HS-27A (cell line): ENCODE data around the gene UBAC2.

Source experiments
- DNase-seq: peaks from one replicate; pipeline ENCODE4 v3.0.0-alpha.2; 2012; ENCODE audit warnings: low read depth, missing footprints

The UBAC2 gene

DNA sequence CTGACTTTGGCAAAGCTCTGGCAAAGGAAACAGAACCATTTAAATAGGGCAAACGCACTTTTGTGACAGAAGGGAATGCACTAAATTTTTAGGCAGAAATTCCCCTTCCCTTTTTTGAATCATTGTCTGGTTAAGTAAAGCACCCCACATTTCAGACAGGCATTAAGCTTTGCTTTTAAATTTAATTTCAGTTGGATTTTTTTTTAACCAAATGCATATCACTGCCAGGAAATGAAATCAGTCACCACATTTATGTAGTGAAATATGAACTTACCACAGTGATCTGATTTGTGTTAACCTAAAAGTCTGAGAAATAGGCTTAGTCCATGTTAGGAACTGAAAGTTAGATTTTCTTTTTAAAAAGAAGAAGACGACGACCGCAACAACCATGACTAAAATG, 95.7 kb downstream of the UBAC2 start:
- DNase-seq: no peak

DNA sequence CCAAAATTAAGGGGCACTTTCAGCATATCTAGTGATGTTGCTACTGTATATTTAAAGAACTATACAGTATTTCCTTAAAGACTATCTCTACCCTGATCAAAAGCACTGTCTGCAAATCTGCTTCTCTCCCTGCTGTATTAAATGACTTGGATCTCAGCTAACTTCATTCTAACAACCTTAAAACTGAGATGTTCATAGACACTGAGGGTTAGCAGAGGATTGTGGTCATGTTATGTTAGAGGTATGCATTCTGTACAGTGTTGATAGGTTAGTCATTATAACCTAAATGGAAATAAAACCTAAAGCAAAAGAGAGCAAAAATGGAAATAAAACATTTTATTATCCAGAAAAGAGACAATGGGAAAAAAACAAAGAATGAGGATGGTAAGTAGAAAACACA, 96.7 kb downstream of the UBAC2 start:
- no peak for DNase-seq

DNA sequence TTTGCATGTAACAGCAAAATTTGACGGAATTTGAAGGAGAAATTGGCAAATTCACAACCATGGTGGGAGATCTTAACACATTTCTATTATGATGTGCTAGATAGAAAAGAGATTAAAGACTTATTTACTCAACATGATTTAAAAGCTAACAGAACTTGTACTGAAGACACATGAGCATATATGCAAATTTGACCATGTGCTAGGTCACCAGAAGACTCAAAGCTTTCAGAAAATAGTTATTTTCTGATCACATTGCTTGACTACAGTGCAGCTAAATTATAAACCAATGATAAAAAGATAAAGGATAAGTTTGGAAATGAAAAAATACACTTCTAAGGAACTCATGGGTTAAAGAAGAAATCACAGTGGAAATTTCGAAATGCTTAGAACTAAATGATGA, 97.4 kb downstream of the UBAC2 start:
- DNase-seq: no peak

DNA sequence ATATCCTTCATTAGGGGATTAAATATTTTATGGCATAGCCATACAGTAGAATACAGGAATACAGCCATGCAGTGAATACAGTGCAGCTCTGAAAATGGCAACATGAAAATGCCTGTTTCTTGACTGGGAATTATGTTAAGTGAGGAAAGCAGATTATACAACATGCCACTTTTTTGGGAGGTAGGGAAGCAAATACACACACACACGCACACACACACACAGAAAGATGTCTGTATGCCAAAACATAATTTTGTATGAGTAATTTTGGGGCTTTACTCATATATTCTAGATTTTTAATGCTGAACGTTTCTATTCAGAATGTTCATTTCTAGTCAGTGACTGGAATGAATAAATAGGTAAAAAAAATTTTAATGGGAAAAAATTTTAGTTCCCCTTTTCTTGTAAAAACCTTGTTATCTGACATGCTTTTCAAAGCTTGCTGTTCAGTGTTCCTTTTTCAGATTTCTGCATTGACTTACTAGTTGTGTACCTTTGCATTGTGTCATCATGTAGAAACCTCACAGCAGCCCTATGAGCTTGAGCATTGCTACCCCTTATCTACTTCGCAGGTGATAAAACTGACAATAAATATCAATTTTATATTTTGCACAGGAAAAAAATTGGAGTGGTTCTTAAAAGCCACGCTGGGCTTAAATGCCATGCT, 98.7 kb downstream of the UBAC2 start:
- DNase-seq: no peak

DNA sequence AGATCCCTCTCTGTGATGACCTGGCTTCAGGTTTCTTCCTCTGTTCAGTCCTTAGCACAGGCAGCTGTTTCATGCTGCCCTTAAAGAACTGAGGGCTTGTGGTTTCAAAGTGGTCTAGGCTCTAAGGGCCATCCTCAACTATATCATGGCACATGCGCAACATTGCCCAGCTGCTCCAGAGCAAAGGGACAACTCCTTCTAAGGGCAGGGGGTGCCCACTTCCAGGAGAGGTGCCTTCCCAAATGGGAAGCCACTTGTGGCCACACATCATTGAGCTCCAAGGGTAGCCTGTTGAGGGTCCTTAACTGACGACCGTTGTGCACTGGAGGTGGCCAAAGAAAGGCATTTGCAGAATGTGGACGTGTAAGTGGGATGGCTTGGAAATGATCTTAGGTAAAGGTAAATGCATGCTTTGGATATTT, 99.3 kb downstream of the UBAC2 start:
- no peak for DNase-seq

DNA sequence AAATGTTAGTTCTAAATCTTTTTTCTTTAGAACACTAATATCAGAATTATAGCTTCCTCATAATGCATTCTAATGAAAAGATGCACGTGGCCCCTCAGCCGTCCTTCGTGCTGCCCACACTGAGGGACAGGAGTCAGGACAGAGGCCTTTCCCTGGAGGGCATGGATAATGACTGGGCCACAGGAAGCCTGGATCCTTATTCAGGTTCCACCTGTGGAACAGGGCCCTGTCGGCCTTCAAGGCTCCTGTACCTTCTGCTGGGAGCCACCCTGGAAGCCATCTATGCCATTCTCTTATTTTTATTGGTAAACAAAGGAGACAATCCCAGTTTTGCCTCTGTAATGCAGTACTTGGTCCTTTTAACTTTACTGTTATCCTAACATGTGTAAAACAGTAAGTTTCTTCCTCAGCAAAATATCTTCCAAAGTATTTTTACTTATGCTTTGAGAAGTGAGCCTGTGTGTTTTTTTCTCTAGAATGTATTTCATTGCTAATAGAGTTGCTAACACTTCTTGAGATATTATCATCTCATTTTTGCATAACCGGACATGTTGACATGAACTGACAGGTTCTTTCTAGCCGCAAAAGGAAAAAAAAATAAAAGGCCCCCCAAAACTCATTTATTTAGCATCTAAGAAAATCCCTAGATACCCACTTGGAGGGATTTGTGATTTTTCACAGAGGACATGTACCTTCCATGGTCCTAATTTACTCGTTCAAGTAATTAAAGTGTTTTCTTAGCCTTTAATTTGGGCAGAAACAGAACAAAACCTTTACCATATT, 100.6 kb downstream of the UBAC2 start:
- DNase-seq: no peak

DNA sequence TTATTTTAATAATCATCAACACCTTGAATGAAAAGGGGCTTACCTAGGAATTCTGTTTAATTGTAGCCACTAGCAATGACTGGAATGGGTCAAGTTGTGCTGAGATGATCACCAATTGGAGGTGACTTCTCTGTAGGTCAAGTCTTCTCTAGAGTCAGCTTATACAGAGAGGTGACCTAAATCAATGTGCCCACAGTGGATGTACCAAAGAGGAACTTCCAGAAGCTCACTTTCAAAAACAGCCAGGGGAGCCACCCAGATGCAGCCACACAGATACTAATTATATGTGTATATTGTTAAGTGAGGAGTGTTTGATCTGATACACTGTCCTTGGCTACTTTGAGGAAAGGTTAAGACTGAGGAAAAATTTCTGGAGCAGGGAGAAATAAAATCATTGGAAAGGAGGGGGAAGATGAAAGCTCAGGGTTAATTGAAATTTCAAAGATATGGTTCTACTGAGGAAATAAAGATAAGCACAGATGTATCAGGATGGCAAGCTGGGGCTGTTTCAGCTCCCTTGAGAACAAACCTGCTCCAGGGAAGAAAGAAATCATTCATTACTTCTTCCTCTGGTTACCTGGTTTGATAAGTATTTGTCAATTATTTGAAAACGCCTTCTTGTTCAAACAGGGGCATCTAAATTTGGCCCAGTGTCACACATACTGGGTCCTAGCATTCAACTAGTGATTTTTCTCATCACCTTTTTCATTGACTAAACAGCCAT, 101.4 kb downstream of the UBAC2 start:
- DNase-seq: no peak

DNA sequence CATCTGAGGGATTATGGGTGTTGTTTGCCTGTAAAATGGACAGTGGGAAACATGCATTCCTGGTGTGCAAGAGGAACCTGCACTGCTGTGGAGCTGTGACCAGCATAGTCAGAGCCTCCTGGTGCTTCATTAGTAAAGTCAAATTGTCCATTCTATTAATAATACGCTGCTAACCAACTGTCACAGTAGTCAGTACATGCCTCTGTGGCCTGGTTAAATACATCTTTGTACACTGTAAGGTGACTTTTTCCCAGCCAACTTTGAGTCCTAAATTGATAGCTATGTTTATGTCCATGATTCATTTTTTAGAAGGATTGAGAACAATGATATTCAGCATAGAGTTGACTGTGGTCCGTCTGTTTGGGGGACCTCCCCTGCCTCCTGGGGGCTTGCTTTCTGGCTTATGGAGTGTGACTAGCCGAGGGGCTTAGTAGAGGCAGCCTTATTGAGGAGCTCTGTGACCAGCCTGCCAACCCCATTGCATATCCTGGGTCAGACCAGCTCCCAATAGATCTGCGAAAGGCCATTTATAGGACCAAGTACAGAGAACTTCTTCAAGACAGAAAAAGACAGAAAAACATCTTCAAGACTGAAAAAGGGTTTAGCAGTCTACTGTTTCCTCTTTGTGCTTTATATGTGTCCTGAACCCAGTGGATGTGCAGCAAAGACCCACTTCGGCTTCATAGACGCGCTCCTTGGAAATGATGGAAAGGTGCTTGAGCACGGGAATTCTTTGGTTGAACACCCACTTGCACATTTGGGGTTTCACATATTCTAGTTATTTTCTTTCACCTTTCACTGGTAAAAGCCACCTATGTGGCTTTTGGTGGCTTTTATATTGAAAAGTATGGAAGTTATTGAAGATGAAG, 102.2 kb downstream of the UBAC2 start:
- no peak for DNase-seq

DNA sequence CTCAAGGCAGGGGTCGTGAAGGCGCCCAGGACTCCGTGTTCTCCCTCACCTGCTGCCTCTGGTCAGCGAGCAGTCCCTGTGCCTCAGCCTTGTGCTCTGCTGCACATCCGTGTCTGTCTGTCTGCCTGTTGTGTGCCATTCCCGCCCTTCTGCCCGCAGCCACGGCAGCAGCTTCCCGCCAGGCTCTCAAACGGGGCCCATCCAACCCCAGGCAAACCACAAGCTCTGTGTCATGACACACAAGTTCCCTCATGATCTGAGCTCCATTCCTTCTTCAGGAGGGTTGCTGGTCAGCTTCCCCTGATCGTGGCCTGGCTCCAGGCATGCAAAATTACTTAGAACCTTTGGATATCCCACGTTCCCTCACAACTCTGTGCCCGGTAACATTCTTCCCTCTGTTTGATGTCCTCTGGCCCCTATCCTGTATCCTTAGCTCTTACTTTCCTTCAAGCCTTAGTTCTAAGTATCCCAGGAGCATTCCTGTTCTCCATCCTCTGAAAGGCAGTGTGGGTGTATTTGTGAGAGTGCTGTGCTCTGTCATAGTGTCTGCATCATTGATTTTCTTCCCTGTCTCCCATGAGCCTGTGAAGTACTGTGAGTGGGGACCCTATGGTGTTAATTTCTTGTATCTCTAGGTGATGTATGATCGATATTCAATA, 103.3 kb downstream of the UBAC2 start:
- DNase-seq: no peak

DNA sequence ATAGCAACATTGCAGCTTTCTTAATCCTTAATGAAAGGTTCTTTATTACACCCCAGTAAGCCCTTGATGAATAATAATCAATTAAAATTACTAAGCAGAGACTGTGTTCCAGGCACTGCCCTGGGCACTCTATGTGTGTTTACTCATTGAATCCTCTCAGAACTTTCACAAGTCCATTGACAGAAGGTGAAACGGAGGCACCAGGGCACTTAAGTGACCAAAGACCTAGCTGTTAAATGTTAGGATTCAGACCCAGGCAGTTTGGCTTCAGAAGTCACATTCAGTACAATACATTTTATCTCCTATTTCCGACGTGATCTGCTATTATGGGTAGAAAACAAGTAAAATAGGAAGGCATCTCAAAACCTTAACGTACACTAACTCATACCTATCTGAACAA, 103.9 kb downstream of the UBAC2 start:
- DNase-seq: no peak

DNA sequence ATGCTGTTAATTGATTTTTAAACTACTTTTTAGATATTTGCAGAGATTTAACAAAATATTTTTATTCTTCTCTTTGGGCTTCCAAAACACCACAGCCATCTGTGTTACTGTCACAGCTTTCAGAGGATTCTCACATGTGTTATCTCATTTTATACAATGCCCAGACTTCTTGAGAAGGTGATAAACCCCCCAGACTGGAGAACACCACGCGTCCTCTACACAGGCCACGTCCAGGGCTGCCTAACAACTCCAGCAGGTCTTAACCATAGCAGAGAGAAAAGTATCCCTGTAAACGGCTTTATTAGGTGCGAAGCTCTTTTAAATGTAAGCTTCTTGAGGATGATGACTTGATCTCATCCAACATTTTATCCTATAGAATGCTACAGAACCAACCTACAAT, 104.5 kb downstream of the UBAC2 start:
- no peak for DNase-seq

DNA sequence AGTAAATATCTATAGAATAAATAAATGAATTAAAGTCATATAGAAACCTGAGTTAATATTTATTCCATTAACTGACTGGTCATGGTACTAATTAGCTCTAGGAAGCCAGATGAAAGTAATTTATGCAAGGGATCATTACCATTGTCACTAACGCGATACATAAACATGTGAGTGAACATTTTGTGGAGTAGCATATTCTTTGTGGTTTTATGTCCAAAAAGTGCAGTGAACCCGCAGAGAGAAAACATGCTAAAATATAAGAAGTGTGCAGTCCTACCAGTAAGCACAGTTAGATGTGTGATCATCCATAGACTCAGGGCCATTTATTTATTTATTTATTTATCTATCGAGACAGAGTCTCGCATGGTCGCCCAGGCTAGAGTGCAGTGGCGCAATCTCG, 104.9 kb downstream of the UBAC2 start:
- DNase-seq: no peak

DNA sequence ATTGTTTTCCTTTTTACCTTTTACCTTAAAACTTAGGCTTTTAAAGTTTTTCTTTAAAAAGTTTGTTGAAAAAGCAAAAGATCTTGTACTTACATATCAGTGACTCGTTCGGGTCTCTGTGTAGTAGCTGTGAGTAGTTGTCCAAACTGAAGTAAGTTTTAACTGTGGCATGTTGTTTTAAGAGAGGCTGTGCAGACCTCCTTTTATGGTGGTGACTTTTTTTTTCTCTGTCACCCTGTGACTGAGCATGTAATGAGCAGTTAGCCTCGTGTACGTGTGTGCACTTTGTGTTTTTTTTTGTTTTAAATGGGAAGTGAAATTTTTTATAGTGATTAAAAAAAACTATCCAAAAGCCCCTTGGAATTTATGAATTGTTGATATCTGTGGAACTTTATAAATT, 106.6 kb downstream of the UBAC2 start, which contains the start of gene GPR183:
Gene GPR183, minus strand, starts transcription at position 153 of the 400 bp plus-strand sequence. CDS start 11,254 bp downstream, outside the sequence.
- no peak for DNase-seq

DNA sequence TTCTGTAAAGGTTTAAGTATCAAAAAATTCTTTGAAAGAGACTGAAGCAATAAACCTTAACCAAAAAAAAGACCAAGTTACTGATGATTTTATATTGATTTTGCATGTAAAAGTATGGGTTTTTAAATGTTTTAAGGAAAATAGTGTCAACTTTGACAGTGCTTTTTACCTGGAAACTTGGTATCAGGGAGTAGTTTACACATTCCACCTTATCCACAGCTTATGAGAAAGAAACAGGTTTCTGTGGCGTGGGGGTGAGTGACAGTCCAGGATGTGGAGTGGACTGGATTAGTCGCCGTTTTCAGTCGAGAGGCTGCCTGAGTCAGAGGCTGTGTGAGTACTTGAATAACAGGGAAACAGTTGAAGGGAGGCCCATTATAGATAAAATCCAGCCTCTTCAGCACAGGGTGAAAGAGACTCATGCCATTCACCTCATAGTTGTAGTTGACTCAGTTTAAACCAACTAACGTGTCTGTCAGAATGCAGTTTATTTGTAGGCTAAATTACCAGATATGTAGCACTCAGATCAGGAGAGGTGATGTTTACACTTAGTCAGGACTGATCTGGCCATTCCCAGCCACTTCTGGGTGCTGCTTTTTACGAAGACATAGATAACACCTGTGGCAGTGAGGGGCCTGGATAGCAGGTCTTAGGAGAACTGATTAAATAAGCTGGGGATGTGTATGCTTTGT, 107.1 kb downstream of the UBAC2 start:
- no peak for DNase-seq

DNA sequence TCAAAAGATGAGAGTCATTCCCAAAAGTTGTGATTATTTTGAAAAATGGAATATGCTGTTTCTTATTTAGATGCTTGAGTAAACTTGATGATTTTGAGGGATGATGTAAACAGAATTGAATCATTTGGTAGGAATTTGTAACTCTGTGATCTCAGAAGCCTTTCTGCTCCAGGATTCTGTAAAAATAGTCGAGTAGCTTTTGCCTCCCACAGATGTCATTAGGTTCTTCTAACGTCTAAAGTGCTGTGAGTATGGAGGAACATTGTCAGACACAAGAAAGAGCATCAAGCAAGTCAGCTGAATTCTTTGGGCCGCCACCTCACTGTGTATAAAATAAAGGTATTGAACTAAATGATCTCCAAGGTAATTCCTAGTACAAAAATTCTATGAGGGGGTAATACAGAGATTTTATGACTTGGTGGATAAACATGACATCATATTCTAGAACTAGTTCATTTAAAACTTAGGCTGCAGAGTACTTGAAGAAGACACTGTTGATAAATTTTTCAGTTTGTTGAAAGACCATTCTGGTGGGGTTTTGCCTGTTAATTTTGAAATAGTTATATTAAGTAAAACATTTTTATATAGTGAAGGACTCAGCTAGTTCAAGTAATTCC, 107.9 kb downstream of the UBAC2 start:
- no peak for DNase-seq

DNA sequence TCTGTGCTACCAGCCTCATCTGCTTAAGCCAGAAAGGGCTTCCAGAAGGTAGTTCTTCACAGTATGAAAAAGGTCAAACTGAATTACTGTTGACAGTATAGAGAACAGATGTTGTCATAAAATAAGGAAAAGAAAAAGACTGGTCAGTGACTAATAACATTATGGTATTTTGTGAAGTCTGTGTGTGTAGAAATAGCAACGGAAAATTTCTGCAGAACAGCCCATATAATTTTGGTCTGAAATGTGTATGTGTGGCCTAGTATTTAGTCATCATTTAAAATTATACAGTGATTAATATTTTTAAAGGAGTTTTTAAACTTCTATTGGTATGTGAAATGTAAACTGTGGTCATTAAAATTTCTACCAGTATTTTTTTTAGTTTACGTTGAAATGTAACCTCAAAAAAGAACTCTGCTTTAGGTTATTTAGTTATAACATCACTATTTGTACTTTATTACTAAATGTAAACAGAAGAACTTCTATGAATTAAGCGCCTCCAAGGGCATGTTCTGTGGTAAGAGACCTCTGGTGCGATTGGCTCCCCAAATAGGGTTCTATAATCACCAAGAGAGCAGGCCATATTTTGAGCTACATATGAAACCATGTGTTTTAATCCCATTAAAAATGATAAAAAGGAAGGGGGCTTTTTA, 109.9 kb downstream of the UBAC2 start:
- no peak for DNase-seq

DNA sequence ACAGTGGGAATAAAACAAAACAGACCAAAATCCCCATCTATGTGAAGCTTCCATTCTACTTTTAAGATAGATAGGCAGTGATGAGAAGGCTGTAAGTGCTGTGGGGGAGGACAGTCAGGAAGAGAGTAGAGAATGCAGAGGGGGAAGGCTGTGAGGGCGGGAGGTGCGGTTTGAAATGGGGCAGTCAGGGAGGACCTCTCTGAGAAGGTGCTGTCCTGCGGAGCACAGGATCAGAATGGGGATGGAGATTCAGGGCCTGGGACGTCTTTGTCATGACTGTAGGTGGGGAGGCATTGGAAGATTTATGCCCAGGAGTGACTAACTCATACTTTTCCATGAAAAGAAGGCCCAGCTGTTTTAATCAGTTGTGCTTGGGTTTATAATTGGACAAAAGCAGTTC, 110.5 kb downstream of the UBAC2 start:
- no peak for DNase-seq

DNA sequence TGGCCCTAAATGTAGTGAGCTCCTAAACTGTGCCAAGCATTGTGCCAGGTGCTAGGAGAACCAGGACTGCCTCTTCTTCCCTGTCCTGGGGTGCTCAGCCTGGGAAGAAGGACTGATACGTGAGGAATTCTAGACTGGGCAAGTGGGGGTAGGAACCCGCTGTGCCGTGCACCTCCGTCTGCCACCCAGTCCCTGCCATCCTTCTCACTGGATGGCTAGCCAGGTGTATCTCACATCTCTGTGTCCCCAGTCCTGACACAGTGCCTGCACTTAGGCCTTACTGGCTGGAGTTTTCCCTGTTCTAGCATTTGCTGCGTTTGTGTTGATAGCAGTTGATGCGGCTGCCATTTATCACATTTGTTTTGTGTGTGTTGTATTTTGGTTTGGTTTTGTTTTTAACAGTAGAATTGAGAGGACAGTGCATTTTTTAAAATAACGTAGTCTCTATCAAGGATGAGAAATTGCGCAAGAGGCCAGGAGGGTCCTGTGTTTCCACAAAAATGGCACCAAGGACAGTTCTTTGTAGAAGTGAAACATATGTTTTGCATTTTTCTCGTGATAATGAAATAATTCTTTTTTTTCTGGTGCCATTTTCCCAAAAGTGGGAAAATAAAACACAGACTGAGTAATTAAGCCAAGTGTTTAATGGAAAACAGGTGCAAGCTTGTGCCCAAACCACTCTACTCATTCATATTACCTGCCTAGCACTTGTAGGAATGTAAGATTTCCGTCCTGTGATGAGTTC, 111.3 kb downstream of the UBAC2 start:
- no peak for DNase-seq

DNA sequence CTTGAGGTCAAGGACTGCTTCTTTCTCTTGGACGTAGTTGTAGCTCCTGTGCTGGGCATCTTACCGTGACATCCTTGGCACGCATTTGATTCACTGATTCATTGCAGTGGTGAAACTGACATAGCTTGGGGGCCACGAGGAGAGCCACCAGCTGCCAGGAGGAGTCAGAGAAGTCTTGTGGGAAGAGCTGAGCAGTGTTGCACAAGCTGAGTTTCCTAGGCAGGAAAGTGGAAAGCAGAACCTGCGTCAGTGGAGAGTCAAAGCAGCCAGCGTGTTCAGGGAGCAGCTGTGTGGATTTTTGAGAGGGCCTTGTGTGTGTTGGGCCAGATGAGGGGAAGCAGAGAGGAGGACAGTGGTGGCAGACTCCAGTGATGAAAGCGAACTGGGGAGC, 111.8 kb downstream of the UBAC2 start:
- DNase-seq: no peak
